HG03045 (cell line): ENCODE results near the gene SIRPD.
"Not testable (repeated sequence)": the region's sequence is repeated elsewhere in the genome, so short reads cannot be mapped to it uniquely, and the experiment has no call there.

ENCODE experiments used
- ATAC-seq: cut with Tn5 transposase; IDR thresholded peaks from one replicate; pipeline ENCODE4 v1.9.1; 2021; ENCODE audit warnings: mild to moderate bottlenecking, moderate library complexity; ENCODE audit not compliant: unreplicated experiment

SIRPD gene

GRCh38 chr20:1497371-1497770, 60.1 kb downstream of the SIRPD start:
- not testable (repeated sequence) for ATAC-seq

- ATAC-seq, result no peak
These were observed 60.6 kb downstream of the SIRPD start for GRCh38 chr20:1496930-1497329.

- ATAC-seq, result no peak
These were observed 63.1 kb downstream of the SIRPD start for GRCh38 chr20:1494436-1494835.

- no peak for ATAC-seq
These were observed 64.0 kb downstream of the SIRPD start for GRCh38 chr20:1493536-1493935.

- no peak for ATAC-seq
These were observed 65.5 kb downstream of the SIRPD start for GRCh38 chr20:1491860-1492642.

GRCh38 chr20:1491281-1491840, 66.1 kb downstream of the SIRPD start, which contains the start of gene SIRPB2:
SIRPB2 (minus strand) TSS chr20:1491420; CDS start chr20:1491359, 61 bp downstream.
- no peak for ATAC-seq

- ATAC-seq, result no peak
These were observed 66.8 kb downstream of the SIRPD start for GRCh38 chr20:1490643-1491195.

- no peak for ATAC-seq
These were observed 67.6 kb downstream of the SIRPD start for GRCh38 chr20:1489764-1490436.

- no peak for ATAC-seq
These were observed 68.2 kb downstream of the SIRPD start for GRCh38 chr20:1489325-1489724.

- ATAC-seq, result no peak
These were observed 70.9 kb downstream of the SIRPD start for GRCh38 chr20:1486566-1486965.

- no peak for ATAC-seq
These were observed 72.9 kb downstream of the SIRPD start for GRCh38 chr20:1484438-1485116.
